GM20431 (cell line): Measurements from ENCODE around the gene FAM174B.

Experiments
- in situ Hi-C: fragments of 300-500 bp; cut with MseI, MboI; formaldehyde crosslinking; loops from one replicate; pipeline ENCODE4 v1.15.0; 2020; ENCODE audit warnings: low sequenced_read_pairs; ENCODE audit not compliant: unreplicated experiment

The FAM174B gene

DNA sequence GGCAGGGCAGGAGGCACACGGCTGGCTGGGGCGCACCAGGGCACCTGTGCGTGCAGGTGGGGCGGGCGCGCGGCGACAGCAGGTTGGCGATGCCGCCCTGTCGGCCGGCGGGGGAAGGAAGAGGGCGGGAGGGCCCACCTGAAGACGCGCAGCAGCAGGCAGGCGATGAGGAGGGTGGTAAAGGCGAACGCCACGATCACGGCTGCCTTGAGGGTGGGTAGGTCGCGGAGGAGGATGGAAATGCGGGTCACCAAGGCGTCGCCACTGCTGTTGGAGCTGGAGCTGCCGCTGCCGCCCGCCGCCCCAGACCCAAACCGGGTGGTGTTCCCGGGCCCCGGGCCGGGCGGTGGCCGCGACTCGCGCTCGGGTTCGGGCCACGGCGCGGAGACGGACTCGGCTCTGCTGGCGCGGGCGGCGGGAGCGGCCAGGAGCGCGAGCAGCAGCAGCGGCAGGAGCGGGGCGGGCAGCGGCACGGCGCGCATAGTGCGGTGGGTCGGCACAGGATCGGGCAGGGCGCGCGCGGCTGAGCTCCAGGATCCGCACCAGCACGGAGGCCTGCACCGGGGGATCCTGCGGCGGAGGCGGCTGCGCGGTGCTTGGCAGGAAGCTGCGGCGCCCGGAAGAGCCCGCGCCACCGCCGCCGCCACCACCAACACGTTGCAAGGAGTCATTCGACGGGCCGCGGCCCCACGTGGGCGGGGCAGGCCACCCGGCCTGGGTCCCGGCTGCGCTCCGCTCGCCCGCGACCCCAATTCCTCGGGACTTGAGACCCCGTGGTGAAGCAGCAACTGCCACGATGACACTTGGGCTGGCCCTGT is at the start of gene FAM174B:
Gene FAM174B, minus strand, starts transcription at position 598 of the 818 bp plus-strand sequence.
- in situ Hi-C loops: no loop called here

GRCh38 chr15:92696096-92696495 is 40.5 kb upstream of the FAM174B start:
- in situ Hi-C loops: no loop called here

DNA sequence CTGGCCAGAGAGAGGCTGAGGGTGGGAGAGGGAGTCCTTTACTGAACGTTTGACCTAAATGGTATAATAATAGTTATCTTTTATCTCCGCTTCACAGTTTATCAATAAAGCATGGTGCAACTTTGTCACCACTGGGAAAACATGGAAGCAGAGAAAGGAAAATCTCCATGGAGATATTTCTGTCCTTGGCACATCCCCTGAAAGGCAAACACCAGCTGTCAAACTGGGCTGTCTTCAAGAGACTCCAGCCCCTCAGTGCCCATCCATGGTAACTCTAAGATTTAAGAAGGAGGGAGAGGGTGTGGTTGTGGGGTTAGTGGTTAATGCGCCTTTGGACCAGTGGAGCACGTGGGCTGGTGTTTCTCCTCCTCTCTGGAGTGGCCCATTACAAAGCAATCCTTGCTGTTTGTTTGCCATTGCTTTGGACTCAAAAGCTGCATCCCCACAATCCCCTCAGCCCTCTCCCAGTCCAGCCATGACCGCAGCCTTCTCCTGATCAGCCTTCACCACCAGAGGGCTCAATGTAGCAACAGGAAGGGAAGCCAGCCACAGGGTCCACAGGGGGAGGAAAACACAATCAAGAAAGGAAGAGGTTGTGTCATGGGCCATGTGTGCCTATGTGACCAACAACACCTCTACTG is 38.2 kb upstream of the FAM174B start:
- in situ Hi-C loops: no loop called here

GRCh38 chr15:92690395-92690794 is 34.8 kb upstream of the FAM174B start:
- in situ Hi-C loops: no loop called here

DNA sequence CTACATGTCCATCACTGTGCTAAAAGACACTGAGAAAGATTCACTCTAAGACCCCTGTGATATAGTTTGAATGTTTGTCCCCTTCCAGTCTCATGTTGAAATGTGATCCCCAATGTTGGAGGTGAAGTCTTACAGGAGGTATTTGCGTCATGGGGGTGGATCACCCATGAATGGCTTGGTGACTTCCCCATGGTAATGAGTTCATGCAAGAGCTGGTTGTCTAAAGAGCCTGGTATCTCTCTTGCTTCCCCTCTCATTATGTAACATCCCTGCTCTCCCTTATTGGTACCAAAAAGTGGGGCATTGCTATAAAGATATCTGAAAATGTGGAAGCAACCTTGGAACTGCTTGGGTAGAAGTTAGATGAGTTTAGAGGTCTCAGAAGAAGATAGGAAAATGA is 32.2 kb upstream of the FAM174B start:
- in situ Hi-C loops: no loop called here

DNA sequence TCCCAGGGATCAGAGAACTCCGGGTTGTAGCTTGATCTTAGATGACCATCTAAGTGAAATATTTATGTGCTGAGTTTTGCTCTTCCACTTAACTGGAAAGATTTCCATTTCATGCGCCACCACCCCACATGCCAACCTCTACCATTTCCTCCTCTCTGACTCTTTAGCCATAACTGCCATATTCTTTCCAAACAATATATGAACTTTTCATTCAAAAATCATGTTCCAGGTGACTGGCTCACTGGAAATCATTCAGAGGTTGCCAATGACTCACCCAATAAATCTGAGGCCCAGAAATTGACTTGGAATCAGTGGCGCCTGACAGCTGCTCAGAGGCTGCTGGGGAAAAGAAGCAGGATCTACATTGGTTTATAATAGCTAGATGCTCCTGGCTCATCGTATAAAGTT is 31.6 kb upstream of the FAM174B start:
- in situ Hi-C loops: no loop called here

DNA sequence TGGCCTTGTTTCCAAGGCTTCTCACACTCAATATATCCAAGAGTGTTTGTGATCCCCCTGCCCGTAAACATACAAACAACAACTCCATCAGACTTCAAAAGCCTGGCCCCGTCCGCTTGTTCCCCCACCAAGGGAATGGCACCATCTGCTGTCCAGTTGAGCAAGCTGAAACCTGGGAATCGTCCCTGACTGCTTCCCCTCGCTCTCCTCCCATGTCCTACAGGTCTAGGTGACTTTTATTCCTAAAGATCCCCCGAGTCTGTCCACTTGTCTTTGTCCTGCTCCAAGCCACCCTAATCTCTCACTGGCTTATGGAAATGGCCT is 27.9 kb upstream of the FAM174B start:
- in situ Hi-C loops: no loop called here

GRCh38 chr15:92682741-92683510 is 27.4 kb upstream of the FAM174B start:
- in situ Hi-C loops: no loop called here

- in situ Hi-C loops: no loop called here
These were observed 25.6 kb upstream of the FAM174B start for GRCh38 chr15:92681141-92681631.

GRCh38 chr15:92677999-92678398 is 22.4 kb upstream of the FAM174B start:
- in situ Hi-C loops: no loop called here

DNA sequence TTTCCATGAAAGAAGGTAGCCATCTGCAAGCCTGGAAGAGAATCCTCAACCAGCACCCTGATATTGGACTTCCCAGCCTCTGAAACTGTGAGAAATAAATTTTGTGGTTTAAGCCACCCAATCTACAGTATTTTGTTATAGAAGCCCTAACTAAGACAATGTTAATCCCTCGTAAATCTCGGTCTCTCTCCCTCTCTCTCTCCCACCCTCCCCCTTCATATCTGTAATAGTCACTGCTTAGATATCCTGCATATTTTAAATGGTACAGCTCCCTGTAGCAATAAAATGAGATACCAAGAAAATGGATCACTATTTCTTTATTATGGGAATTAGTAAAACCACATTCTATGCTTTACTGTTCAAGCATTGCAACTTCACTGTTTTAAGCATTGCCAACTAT is 21.0 kb upstream of the FAM174B start:
- in situ Hi-C loops: no loop called here

DNA sequence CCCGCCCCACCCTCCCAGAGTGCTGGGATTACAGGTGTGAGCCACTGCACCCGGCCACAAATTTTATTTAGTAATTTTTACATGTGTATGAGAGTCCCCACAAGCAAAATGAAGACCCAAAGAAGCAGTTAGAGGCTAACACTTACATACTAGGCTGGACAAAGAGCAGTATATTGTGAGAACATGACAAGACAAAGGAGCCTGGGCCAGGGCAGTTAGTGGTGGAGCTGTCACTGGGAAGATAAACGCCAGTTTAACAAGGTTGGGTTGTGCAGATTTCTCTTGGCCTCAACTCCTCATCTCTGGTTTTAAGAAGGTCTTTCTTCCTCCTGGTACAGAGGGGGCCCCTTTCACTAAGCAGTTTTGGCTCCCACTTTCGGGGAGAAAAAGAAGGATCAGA is 19.9 kb upstream of the FAM174B start:
- in situ Hi-C loops: no loop called here

- in situ Hi-C loops: no loop called here
These were observed 18.8 kb upstream of the FAM174B start for GRCh38 chr15:92674347-92674746.

DNA sequence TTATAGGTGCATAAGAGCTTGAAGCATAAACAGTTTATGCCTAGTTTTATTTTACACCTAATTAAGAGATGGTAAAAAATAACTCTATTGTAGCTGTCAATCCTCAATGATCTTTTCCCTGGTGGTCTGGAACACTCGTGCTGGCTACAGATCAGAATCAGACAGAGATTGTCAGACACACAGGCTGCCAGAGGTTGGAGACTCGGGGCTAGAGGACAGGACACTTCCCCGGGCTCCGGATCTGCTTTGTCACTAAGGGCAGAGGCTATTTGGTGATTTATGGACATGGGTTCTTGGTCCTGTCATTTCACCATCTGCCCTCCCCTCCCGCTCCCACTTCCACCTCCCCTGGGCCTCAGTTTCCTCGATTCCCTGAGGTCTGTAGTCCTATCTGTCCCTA is 16.5 kb upstream of the FAM174B start:
- in situ Hi-C loops: no loop called here

DNA sequence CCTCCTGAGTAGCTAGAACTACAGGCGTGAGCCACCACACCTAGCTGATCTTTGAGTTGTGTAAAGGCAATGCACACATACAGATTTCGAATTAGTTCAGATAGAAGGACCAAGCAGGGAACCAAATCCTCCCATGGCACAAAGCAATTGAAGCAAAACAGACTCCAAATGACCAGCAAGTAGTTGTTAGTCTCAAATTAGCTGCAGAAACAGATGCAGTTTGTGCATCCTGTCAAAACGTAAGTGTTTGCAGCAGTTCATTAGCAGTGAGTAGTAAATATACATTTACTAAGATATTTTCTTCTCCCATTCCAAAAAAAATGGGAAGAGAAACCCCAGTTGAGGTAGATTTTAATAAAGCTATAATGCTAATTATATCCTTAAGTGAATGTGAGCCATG is 15.8 kb upstream of the FAM174B start:
- in situ Hi-C loops: no loop called here

DNA sequence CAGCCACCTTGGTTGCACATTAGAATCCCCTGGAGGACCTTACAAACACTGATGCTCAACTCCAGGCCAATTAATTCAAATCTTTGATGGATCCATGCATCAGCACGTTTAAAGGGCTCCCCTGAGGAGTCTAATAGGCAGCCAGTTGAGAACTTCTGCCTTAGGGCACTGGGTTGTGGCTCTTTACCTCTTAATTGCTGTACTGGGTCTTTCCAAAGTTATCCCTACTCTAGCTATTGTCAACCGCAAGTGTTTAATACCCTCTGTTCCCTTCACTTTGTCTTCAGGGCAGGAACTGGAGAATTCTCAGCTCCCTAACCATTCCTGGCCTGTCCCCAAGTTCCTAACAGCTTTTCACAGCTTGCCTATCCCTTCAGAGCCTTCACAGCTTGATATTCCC is 15.0 kb upstream of the FAM174B start:
- in situ Hi-C loops: no loop called here

- in situ Hi-C loops: no loop called here
These were observed 13.9 kb upstream of the FAM174B start for GRCh38 chr15:92669432-92669831.

DNA sequence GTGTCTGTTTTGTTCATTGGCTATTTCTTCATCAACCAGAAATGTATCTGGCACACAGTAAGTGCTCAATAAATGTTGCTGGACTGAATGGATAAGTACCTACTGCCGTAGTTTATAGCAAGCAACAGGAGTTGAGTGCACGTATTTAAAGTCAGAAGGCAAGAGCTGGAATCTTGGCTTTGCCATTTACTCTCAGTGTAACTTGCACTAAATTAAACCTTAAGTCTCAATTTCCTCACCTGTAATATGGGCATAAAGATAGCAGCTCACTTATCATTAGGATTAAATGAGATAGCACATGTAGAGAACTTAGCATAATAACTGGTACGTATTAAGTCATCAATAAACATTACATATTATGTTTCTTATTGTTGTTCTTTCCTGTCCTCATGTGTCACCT is 13.0 kb upstream of the FAM174B start:
- in situ Hi-C loops: no loop called here

DNA sequence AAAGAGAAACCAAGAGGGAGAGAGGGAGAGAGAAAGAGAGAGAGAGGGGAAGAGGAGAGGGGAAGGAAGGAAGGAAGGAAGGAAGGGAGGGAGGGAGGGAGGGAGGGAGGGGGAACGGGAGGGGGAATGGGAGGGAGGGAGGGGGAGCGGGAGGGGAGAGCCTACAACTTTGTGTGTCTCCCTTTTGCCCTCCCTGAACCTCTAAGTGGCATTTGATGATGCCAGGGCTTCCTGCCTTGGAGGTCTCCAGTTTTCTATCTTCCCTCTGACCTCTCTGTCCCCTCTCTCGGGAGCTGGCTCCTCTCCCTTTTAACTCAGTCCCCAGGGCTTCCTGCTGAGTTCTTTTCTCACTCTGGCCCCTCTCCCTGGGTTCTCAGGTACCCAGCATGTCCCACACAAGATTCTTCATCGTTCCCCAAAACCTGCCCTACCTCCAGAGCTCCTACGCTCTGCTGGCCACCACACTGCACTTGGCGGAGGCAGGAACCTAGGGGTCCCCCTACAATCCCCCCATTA is 12.5 kb upstream of the FAM174B start:
- in situ Hi-C loops: no loop called here

DNA sequence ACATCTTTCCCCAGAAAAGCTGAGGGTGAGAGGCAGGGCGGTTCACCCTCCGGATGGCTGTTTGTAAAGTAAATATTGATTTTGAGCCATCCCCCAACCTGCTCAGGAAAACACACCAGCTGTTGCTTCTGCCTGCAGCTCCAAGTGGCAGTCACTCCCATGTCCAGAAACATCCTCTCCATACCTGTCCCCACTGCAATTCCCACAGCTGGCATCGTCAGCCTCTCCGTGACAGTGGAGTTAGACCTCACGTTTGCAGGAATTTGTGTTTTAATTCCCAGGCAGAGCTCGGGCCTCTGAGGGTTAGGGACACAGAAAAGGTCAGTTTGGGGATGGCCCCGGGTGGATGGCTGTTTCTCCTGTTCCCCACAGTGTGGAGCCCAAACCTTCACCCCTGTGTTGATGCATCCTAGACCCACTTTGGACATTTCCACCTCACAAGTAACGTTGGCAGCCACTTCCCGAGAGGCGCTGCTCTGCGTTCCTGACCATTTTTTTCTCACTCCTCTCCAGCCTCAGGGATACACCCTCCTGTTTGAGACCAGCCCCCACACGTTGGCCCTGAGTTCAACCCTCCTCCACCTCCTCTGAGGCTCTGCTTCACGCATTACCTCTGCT is 11.8 kb upstream of the FAM174B start:
- in situ Hi-C loops: no loop called here
